Measurements from ENCODE around the gene TNRC6A.

DNA sequence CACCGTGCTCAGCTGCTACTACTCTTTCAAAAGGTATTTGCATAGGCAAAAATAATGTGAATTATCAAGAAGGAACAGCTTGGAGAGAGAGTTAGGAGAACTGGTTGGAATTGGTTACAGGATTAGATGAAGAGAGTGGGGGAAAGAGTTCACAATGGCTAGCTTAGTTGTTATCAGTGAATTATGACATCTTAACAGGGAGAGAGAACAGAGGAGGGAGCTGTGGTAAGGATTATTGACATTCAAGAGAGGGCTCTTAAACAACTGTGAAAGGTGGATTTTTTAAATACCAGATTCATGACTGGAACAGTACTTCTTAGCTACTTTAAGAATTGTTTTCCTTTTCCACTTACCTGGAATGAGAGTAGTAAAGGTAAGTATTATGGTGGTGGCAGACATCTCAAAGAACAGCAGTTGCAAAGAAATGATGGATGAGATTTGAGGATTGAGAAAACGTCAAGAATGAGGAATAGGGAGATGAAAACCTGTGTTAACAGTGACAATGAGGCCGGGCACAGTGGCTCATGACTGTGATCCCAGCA is 72.4 kb downstream of the TNRC6A start:
- TF ChIP-seq MCM2 (IDR thresholded peaks at IDR 0.05; ENCODE audit: low read depth) (no peak), POLR2AphosphoS5 (IDR thresholded peaks at IDR 0.05; ENCODE audit: control insufficient read depth, insufficient read depth, low read depth, low read length) (no peak), SREBF2 (CRISPR knock-in tag; IDR thresholded peaks at IDR 0.05) (no peak), ZFPM2 (CRISPR knock-in tag; IDR thresholded peaks at IDR 0.05) (no peak), CHD2 (IDR thresholded peaks at IDR 0.05; ENCODE audit: low read depth, low read length) (no peak), CREB1 (IDR thresholded peaks at IDR 0.05) (no peak), CREB1 (CRISPR knock-in tag; IDR thresholded peaks at IDR 0.05) (no peak), RAD21 (CRISPR knock-in tag; conservative IDR thresholded peaks at IDR 0.05 in 1 of 2, IDR thresholded peaks at IDR 0.05 in 1 of 2) (no peak), ZNF263 (CRISPR knock-in tag; IDR thresholded peaks at IDR 0.05; ENCODE audit: borderline replicate concordance) (no peak)
- TF ChIP-seq, protein P1, sequence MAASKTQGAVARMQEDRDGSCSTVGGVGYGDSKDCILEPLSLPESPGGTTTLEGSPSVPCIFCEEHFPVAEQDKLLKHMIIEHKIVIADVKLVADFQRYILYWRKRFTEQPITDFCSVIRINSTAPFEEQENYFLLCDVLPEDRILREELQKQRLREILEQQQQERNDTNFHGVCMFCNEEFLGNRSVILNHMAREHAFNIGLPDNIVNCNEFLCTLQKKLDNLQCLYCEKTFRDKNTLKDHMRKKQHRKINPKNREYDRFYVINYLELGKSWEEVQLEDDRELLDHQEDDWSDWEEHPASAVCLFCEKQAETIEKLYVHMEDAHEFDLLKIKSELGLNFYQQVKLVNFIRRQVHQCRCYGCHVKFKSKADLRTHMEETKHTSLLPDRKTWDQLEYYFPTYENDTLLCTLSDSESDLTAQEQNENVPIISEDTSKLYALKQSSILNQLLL (CRISPR knock-in tag; IDR thresholded peaks at IDR 0.05; ENCODE audit: borderline replicate concordance) = no peak
- TF ChIP-seq, protein P2, sequence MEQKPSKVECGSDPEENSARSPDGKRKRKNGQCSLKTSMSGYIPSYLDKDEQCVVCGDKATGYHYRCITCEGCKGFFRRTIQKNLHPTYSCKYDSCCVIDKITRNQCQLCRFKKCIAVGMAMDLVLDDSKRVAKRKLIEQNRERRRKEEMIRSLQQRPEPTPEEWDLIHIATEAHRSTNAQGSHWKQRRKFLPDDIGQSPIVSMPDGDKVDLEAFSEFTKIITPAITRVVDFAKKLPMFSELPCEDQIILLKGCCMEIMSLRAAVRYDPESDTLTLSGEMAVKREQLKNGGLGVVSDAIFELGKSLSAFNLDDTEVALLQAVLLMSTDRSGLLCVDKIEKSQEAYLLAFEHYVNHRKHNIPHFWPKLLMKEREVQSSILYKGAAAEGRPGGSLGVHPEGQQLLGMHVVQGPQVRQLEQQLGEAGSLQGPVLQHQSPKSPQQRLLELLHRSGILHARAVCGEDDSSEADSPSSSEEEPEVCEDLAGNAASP (IDR thresholded peaks at IDR 0.05) = no peak
